Stimulated activated CD4-positive, alpha-beta T cell treated with anti-CD3 and anti-CD28 coated beads, Interleukin-4, amount 100 ng/mL, for 24 hours (primary cell): Measurements from ENCODE around the gene DOCK3.
"Not testable (repeated sequence)": the region's sequence is repeated elsewhere in the genome, so short reads cannot be mapped to it uniquely, and the experiment has no call there.

Source experiments
- DNase-seq: peaks from one replicate; pipeline ENCODE4 v3.0.0-alpha.2; 2020

The DOCK3 gene

GRCh38 chr3:50688602-50689001 is 13.9 kb downstream of the DOCK3 start:
- DNase-seq, result not testable (repeated sequence)

DNA sequence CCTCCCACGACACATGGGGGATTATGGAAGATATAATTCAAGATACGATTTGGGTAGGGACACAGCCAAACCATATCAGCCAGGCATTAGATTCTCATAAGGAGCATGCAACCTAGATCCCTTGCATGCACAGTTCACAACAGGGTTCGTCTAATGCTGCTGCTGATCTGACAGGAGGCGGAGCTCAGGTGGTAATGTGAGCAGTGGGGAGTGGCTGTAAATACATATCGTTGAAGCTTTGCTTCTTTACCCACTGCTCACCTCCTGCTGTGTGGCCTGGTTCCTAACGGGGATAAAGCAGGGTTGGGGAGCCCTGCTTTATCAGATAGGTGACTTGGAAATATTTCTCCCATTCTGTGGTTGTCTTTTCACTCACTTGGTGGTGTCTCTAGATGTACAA is 14.8 kb downstream of the DOCK3 start:
- DNase-seq, result no peak

- DNase-seq, result no peak
These were observed 20.3 kb downstream of the DOCK3 start for GRCh38 chr3:50695031-50695430.

DNA sequence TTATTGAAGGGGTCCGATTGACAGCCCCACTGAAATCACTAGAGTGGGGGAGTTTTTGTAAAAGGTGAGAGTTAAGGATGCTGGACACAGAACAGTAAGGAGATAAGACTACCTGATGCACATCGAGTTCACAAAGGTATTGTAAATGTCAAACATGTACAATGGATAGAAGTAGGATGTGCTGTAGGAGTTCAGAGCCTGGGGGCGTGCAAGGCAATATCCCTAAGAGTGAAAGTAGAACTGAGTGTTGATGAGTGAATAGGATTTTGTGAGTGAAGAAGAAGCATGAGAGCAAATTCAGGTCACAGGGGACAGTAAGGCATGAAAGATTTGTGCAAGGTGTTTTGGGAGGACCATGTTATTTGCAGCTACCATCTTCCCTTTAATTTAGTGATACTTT is 21.5 kb downstream of the DOCK3 start:
- DNase-seq, result no peak

DNA sequence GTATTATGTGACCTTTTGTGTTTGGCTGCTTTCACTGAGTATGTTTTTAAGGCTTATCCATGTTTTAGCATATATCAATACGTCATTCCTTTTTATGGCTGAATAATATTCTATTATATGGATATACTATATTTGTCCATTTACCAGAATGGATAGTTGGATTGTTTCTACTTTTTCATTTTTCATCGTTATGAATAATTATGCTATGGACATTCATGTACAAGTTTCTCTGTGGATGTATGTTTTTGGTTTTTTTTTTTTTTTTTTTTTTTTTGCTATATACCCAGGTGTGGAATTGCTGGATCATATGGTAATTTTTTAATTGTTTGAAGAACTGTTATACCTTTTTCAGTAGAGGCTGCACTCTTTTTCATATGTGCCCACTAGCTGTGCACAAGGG is 23.5 kb downstream of the DOCK3 start:
- no peak for DNase-seq

DNA sequence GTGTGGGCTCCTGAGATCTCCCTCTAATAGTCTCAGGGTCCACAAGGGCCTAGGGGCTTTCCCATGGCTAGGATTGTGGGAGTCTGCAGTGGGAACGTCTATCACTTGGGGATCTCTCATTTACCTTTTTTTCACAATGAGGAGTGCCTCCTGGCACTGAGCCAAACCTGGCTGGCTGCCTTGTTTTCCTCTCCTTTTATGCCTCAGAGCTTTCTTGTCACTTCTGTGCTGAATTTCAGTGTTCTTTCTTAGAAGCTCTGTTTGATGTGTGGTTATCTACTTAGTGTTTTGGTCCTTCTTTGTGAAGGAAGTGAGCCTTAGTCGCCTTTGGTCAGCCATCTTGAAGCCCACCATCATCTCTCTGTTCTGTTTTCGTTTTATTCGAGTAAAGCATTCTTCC is 33.9 kb downstream of the DOCK3 start:
- DNase-seq, result no peak

DNA sequence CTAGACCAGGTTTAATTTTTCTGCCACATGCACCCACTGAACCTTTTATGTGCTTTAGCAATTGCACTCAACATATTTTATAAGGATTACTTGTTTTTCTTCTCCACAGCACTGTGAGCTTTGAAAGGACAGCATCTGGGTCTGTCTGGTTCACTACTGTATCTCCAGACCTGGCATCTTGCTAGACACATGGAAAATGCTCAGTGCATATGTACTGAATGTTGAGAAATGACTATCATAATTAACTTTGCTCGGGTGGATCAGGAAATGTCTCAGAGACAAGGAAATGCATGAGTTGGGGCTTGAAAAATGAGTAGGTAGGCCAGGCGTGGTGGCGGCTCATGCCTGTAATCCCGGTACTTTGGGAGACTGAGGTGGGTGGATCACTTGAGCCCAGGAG is 40.2 kb downstream of the DOCK3 start:
- no peak for DNase-seq

GRCh38 chr3:50724831-50725230 is 50.1 kb downstream of the DOCK3 start:
- no peak for DNase-seq

GRCh38 chr3:50734985-50735384 is 60.3 kb downstream of the DOCK3 start:
- no peak for DNase-seq

DNA sequence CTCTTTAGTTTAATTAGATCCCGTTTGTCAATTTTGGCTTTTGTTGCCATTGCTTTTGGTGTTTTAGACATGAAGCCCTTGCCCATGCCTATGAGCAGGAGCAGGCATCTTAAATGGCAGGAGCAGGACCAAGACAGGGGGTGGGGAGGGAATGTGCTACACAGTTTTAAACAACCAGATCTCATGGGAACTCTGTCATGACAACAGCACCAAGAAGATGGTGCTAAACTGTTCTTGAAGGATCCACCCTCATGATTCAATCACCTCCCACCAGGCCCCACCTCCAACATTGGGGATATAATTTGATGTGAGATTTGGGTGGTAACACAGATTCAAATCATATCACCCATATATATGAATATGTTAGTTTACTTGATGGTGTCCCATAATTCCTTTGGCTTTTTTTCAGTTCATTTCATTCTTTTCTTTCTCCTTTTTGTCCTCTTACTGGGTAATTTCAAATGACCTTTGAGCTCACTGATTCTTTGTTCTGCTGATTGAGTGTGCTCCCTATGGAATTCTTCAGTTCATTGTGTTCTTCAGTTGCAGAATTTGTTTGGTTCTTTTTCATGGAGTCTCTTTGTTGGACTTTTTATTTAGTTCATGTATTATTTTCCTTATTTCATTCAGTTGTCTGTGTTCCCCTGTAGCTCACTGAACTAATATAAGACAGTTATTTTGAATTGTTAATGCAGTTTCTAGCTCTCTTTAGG is 62.6 kb downstream of the DOCK3 start:
- DNase-seq, result no peak

DNA sequence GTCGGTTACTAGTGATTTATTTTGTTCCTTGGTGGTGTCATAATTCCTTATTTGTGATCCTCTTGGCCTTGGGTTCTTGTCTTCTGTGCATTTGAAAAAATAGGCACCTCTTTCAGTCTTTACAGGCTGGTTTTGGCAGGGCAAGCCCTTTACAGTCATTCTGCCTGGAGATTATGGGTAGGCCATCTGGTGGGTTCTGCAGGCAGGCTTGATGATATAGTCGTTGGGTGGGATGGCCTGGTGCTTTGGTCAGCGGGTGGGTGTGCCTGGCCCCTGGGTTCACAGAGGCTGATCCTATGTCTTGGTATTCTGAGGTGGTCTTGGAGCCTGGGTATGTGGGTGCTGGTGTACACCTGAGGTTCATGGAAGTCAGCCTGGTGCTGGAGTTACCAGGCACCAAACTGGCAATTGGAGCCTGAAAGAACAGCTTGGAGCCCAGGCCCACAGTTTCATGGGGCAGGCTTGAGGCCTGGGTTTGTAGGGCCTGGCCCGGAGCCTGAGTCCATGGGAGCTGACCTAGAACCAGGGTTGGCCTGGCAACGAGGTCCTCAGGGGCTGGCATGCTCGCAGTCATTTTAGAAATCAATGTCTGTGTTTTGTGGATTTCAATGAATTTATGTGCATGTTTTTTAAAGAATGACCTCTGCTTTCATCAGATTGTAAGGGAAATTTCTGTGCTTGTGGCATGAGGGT is 63.3 kb downstream of the DOCK3 start:
- DNase-seq, result no peak

- no peak for DNase-seq
These were observed 68.9 kb downstream of the DOCK3 start for GRCh38 chr3:50743643-50744042.

DNA sequence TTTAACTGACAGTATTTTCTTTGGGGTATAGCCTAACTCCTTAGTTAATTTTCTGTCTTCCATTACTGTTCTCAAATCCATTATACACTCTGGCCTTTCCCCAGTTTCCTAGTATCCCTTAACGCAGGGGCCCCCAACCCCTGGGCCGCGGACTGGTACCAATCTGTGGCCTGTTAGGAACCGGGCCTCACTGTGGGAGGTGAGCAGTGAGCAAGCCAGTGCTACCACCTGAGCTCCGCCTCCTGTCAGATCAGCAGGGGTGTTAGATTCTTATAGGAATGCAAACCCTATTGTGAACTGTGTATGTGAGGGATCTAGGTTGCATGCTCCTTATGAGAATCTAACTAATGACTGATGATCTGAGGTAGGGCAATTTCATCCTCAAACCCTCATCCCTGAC is 75.1 kb downstream of the DOCK3 start:
- no peak for DNase-seq

- DNase-seq, result no peak
These were observed 84.3 kb downstream of the DOCK3 start for GRCh38 chr3:50759015-50759414.

DNA sequence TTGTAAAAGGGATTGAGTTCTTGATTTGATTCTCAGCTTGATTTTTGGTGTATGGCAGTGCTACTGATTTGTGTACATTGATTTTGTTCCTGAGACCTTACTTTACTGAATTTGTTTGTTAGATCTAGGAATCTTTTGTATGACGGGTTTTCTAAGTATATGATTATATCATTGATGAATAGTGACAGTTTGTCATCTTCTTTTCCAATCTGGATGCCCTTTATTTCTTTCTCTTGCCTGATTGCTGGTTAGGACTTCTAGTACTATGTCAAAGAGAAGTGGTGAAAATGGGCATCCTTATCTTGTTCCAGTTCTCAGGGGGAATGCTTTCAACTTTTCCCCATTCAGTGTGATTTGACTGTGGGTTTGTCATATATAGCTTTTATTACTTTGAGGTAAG is 103.0 kb downstream of the DOCK3 start:
- DNase-seq, result no peak

DNA sequence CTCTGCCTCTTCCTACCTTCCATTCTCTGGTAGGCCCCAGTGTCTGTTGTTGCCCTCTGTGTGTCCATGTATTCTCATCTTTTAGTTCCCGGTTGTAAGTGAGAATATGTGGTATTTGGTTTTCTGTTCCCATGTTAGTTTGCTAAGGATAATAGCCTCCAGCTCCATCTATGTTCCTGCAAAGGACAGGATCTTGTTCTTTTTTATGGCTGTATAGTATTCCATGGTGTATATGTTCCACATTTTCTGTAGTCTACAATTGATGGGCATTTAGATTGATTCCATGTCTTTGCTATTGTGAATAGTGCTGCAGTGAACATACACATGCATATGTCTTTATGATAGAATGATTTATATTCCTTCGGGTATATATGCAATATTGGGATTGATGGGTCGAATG is 107.0 kb downstream of the DOCK3 start:
- DNase-seq, result not testable (repeated sequence)

DNA sequence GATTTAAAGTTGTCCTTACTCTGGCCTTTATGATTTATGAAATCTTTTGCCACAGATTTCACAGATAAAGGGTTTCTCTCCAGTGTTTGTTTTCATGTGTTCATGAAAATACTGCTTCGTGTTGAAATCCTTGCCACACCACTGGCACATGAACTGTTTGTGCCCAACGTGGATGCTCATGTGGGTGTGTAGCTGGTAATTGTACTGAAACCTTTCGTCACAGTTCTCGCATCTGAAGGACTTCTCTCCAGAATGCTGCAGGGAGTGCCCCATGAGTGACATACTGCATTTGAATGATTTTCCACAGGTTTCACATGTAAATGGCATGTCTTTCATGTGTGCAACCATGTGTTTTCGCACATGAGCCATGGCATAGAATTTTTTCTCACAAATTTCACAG is 111.9 kb downstream of the DOCK3 start:
- no peak for DNase-seq

DNA sequence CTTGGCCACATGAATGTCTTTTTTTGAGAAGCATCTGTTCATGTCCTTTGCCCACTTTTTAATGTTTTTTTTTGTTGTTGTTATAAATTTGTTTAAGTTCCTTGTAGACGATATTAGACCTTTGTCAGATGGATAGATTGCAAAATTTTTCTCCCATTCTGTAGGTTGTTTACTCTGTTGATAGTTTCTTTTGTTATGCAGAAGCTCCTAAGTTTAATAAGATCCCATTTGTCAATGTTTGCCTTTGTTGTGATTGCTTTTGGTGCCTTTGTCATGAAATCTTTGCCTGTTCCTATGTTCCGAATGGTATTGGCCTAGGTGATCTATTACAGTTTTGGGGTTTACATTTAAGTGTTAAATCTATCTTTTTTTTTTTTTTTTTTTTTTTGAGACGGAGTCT is 116.2 kb downstream of the DOCK3 start:
- not testable (repeated sequence) for DNase-seq

DNA sequence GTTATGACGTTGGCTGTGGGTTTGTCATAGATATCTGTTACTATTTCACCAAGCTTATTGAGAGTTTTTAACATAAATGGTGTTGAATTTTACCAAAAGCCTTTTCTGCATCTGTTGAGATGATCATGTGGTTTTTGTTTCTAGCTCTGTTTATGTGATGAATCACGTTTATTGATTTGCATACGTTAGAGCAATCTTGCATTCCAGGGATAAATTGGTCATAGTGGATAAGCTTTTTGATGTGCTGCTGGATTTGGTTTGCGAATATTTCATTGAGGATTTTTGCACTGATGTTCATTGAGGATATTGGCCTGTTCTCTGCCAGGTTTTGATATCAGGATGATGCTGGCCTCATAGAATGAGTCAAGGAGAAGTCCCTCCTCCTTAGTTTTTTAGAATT is 117.8 kb downstream of the DOCK3 start:
- DNase-seq, result no peak

DNA sequence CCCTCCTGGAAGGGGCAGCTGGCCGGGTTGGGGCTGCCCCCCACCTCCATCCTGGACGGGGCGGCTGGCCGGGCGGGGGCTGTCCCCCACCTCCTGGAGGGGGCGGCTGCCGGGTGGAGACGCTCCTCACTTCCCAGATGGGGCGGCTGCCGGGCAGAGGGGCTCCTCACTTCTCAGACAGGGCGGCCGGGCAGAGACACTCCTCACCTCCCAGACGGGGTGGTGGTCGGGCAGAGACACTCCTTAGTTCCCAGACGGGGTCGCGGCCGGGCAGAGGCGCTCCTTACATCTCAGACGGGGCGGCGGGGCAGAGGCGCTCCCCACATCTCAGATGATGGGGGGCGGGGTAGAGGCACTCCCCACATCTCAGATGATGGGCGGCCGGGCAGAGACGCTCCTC is 129.1 kb downstream of the DOCK3 start:
- DNase-seq, result not testable (repeated sequence)

DNA sequence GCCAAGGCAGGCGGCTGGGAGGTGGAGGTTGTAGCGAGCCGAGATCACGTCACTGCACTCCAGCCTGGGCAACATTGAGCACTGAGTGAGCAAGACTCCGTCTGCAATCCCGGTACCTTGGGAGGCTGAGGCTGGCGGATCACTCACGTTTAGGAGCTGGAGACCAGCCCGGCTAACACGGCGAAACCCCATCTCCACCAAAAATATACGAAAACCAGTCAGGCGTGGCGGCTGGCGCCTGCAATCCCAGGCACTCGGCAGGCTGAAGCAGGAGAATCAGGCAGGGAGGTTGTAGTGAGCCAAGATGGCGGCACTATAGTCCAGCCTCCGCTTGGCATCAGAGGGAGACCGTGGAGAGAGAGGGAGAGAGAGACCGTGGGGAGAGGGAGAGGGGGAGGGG is 129.6 kb downstream of the DOCK3 start:
- DNase-seq, result not testable (repeated sequence)

GRCh38 chr3:50805321-50805720 is 130.6 kb downstream of the DOCK3 start:
- DNase-seq, result no peak

DNA sequence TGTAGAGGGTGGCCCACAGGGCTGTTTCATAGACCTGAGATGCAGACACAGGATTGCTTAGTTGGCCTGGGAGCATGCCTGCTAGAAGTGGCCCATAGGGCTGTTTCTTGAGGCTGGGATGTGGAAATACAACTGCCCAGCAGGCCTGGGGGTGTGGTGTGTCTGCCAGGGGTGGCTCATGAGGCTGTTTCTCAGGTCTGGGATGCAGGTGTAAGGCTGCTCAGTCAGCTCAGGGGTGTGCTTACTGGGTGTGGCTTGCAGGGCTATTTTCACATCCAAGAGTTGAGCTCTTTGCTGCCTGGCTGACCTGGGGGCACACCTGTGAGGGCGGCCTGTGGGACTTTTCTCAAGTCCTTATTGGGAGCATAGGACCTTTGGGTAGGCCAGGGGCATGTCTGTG is 131.3 kb downstream of the DOCK3 start:
- DNase-seq, result no peak

- no peak for DNase-seq
These were observed 132.1 kb downstream of the DOCK3 start for GRCh38 chr3:50806806-50807205.

DNA sequence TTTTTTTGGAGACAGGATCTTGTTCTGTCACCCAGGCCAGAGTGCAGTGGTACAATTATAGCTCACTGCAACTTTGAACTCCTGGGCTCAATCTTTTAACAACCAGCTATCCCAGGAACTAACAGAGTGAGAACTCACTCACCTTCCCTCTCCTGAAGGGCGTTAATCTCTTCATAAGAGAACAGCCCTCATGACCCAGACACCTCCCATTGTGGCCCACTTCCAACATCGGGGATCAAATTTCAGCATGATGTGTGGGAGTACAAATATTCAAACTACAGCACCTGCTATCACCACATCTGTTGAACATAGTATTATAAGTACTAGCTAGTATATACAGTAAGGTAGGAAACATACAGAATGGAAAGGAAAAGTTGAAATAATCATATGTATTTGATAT is 132.5 kb downstream of the DOCK3 start:
- DNase-seq, result no peak
